ENCODE data around the gene FBXL7. TPM values are rescaled to one million over a fixed set of nuclear protein-coding genes. Genes with fewer than 3 reads are reported as not detected.
A peak's percentile ranks its signal among the peaks of the same experiment; 100 is the strongest.

FBXL7 gene
- total and polyA plus RNA-seq, 2 donors (not counting 3 experiments of a cell fraction or from before 2014, with no cell fraction given) = 23.5 to 32.2 TPM

- no TSS peak for BruUV-seq (replicated peaks)
- intact Hi-C loops (cut with micrococcal nuclease) = loop anchor here (5.0 kb wide), 1 partner anchor 96 kb away; the partner anchor contains the start of gene FBXL7
- no peak overlapping the region for H3K4me2 ChIP-seq (ENCODE audit: insufficient read depth, low read length)
- H3K27ac ChIP-seq (ENCODE audit: insufficient read depth, low read depth, low read length) = no peak overlapping the region
- H4K20me1 ChIP-seq (replicated peaks; ENCODE audit: control insufficient read depth, extremely low read depth, insufficient read depth, low read length) = no peaks in the 10 kb centered on the region
- CTCF ChIA-PET = interaction anchor here (0.5 to 1.7 kb wide), 14 partner anchors 9 to 226 kb away, joined by 3 to 9 read pairs (median 3); no protein-coding TSS in a partner anchor
- no peaks in the 10 kb centered on the region for H3K36me3 ChIP-seq (ENCODE audit: control insufficient read depth in 2 of 2, extremely low read depth in 1 of 2, insufficient read depth in 2 of 2, low read length in 2 of 2)
- peaks cover 2% of the 10 kb centered on the region for H3K79me2 ChIP-seq (ENCODE audit: control insufficient read depth, insufficient read depth, low read length)
- H3K9me3 ChIP-seq (replicated peaks; ENCODE audit: control insufficient read depth, insufficient read depth, low read length) = no peaks in the 10 kb centered on the region
- dilution Hi-C loops (cut with MboI; ENCODE audit: extremely low pct_ligation_motif_present, low sequenced_read_pairs) = no loop called here
- H3K4me3 ChIP-seq (replicated peaks in 1 of 3; ENCODE audit: insufficient read depth in 1 of 3, low read depth in 1 of 3, low read length in 3 of 3) = no peak overlapping the region
- DNase-seq (ENCODE audit: low read depth, low spot score) = no peak
- POLR2A ChIA-PET = no interaction called here
- H3K9me1 ChIP-seq (replicated peaks; ENCODE audit: control insufficient read depth, extremely low read depth, insufficient read depth, low read length) = no peaks in the 10 kb centered on the region
- no peaks in the 10 kb centered on the region for H3K27me3 ChIP-seq (ENCODE audit: control insufficient read depth in 2 of 2, insufficient read depth in 2 of 2, low read length in 2 of 2)
- H3K9ac ChIP-seq (replicated peaks; ENCODE audit: extremely low read depth, insufficient read depth, low read length) = no peak overlapping the region
- TF ChIP-seq CTCF (IDR thresholded peaks at IDR 0.05; ENCODE audit: extremely low read depth in 1 of 2, insufficient read depth in 1 of 2, low read depth in 1 of 2, low read length in 2 of 2) = peak; percentile 42 to 49
- TF ChIP-seq JUN (IDR thresholded peaks at IDR 0.05; ENCODE audit: borderline replicate concordance, insufficient read depth, insufficient read length, low read depth) = no peak
- H2AFZ ChIP-seq (ENCODE audit: low read depth, low read length) = no peak overlapping the region
- no peaks in the 10 kb centered on the region for H3K4me1 ChIP-seq (ENCODE audit: control insufficient read depth, extremely low read depth, insufficient read depth, low read length)
- peak; percentile 18 for FAIRE-seq
Observed at GRCh38 chr5:15598294-15598902, 98.4 kb downstream of the FBXL7 start.

GRCh38 chr5:15600035-15600434, 100.1 kb downstream of the FBXL7 start:
- Histone ChIP-seq H3K36me3 (ENCODE audit: control insufficient read depth in 2 of 2, extremely low read depth in 1 of 2, insufficient read depth in 2 of 2, low read length in 2 of 2) (no peaks in the 10 kb centered on the region), H3K27ac (ENCODE audit: insufficient read depth, low read depth, low read length) (no peak overlapping the region), H3K79me2 (ENCODE audit: control insufficient read depth, insufficient read depth, low read length) (peaks cover 2% of the 10 kb centered on the region), H3K9me1 (replicated peaks; ENCODE audit: control insufficient read depth, extremely low read depth, insufficient read depth, low read length) (no peaks in the 10 kb centered on the region), H3K9ac (replicated peaks; ENCODE audit: extremely low read depth, insufficient read depth, low read length) (no peak overlapping the region), H2AFZ (ENCODE audit: low read depth, low read length) (no peak overlapping the region), H4K20me1 (replicated peaks; ENCODE audit: control insufficient read depth, extremely low read depth, insufficient read depth, low read length) (no peaks in the 10 kb centered on the region), H3K4me3 (replicated peaks in 1 of 3; ENCODE audit: insufficient read depth in 1 of 3, low read depth in 1 of 3, low read length in 3 of 3) (no peak overlapping the region), H3K4me1 (ENCODE audit: control insufficient read depth, extremely low read depth, insufficient read depth, low read length) (no peaks in the 10 kb centered on the region), H3K9me3 (replicated peaks; ENCODE audit: control insufficient read depth, insufficient read depth, low read length) (no peaks in the 10 kb centered on the region), H3K27me3 (ENCODE audit: control insufficient read depth in 2 of 2, insufficient read depth in 2 of 2, low read length in 2 of 2) (no peaks in the 10 kb centered on the region), H3K4me2 (ENCODE audit: insufficient read depth, low read length) (no peak overlapping the region)
- ChIA-PET POLR2A (no interaction called here), CTCF (interaction anchor here (0.9 to 1.7 kb wide), 5 partner anchors 11 to 224 kb away, joined by 3 to 9 read pairs (median 5); no protein-coding TSS in a partner anchor)
- no TSS peak for BruUV-seq (replicated peaks)
- no peak for TF ChIP-seq MYC (IDR thresholded peaks at IDR 0.05; ENCODE audit: low read depth, low read length)
- no peak for TF ChIP-seq CTCF (IDR thresholded peaks at IDR 0.05; ENCODE audit: extremely low read depth in 1 of 2, insufficient read depth in 1 of 2, low read depth in 1 of 2, low read length in 2 of 2)
- no peak for TF ChIP-seq JUN (IDR thresholded peaks at IDR 0.05; ENCODE audit: borderline replicate concordance, insufficient read depth, insufficient read length, low read depth)
- no peak for TF ChIP-seq FOS (IDR thresholded peaks at IDR 0.05; ENCODE audit: borderline replicate concordance, insufficient read depth, low read length)
- no peak for TF ChIP-seq GATA2 (IDR thresholded peaks at IDR 0.05; ENCODE audit: insufficient read depth, insufficient read length, low read depth, low read length)
- no peak for TF ChIP-seq MAX (IDR thresholded peaks at IDR 0.05; ENCODE audit: insufficient read depth, insufficient read length)
- TF ChIP-seq EZH2 (IDR thresholded peaks at IDR 0.05; ENCODE audit: borderline replicate concordance, low read depth, low read length, severe bottlenecking) = no peak
- TF ChIP-seq POLR2AphosphoS5 (IDR thresholded peaks at IDR 0.05; ENCODE audit: insufficient read depth, low read depth, low read length) = no peak
- no peak for TF ChIP-seq POLR2A (IDR thresholded peaks at IDR 0.05; ENCODE audit: low read depth, low read length)
- dilution Hi-C loops (cut with MboI; ENCODE audit: extremely low pct_ligation_motif_present, low sequenced_read_pairs) (no loop called here), intact Hi-C loops (cut with micrococcal nuclease) (no loop called here)
- DNase-seq (ENCODE audit: low read depth, low spot score) (no peak), FAIRE-seq (no peak)

Data from endothelial cell of umbilical vein (primary cell).